CD4-positive, alpha-beta T cell (primary cell): ENCODE results near the gene SCN7A. TPM values are rescaled to one million over a fixed set of nuclear protein-coding genes. Genes with fewer than 3 reads are reported as not detected.
"Not testable (repeated sequence)": the region's sequence is repeated elsewhere in the genome, so short reads cannot be mapped to it uniquely, and the experiment has no call there.

Experiments used
- ATAC-seq: fragments of 200-7000 bp; cut with Tn5 transposase; one replicate; pipeline ENCODE4 v1.10.0; 2022; ENCODE audit warnings: mild to moderate bottlenecking; ENCODE audit not compliant: poor library complexity
- CTCF ChIA-PET: fragments of 350-600 bp; sonication (Branson Sonifier 250); formaldehyde crosslinking; loops from one replicate; lab custom pipeline; 2021; ENCODE audit warnings: antibody characterized with exemption, inconsistent platforms; lab: Charles Lee
- POLR2A ChIA-PET: fragments of 350-600 bp; sonication (Branson Sonifier 250); formaldehyde crosslinking; loops from one replicate; lab custom pipeline; 2021; ENCODE audit warnings: antibody characterized with exemption, inconsistent platforms; lab: Charles Lee
- DNase-seq, 14 experiments: peaks; one replicate each; pipeline ENCODE4 v3.0.0-alpha.2; 2013 to 2020; ENCODE audit warnings: mixed read lengths in 2 of 14
- H3K27ac ChIP-seq, 2 donors: one replicate each; pipeline versions ENCODE4 v1.5.1 to v1.7.0; 2013; ENCODE audit warnings: low read length in 2 of 2, low read depth in 1 of 2, mild to moderate bottlenecking in 1 of 2
- H3K27me3 ChIP-seq, 2 experiments: 1 replicate in 1 of 2; 2 replicates in 1 of 2; pipeline versions ENCODE4 v1.6.1 to v1.7.0; 2013; ENCODE audit warnings: low read length in 2 of 2, control low read depth in 1 of 2, mild to moderate bottlenecking in 1 of 2, moderate library complexity in 1 of 2; ENCODE audit not compliant: insufficient read depth in 2 of 2, control insufficient read depth in 1 of 2
- H3K36me3 ChIP-seq: one replicate; pipeline ENCODE4 v1.6.1; 2013; ENCODE audit warnings: low read length, control low read depth; ENCODE audit not compliant: insufficient read depth
- H3K4me1 ChIP-seq: one replicate; pipeline ENCODE4 v1.6.1; 2013; ENCODE audit warnings: low read length, control low read depth; ENCODE audit not compliant: insufficient read depth
- H3K4me3 ChIP-seq: one replicate; pipeline ENCODE4 v1.5.1; 2013; ENCODE audit warnings: mild to moderate bottlenecking, low read length, moderate library complexity
- H3K9me3 ChIP-seq, 2 experiments: 1 replicate in 1 of 2; 2 replicates in 1 of 2; pipeline versions ENCODE4 v1.6.1 to v1.7.0; 2013; ENCODE audit warnings: low read length in 2 of 2, mild to moderate bottlenecking in 2 of 2, control low read depth in 1 of 2, moderate library complexity in 1 of 2; ENCODE audit not compliant: control insufficient read depth in 1 of 2, insufficient read depth in 1 of 2
- H3K27ac Mint-ChIP-seq: one replicate; pipeline ENCODE4 v1.8.0; 2020; ENCODE audit warnings: mixed read lengths
- H3K27me3 Mint-ChIP-seq: one replicate; pipeline ENCODE4 v1.8.0; 2021; ENCODE audit warnings: mixed read lengths
- H3K36me3 Mint-ChIP-seq: one replicate; pipeline ENCODE4 v1.8.0; 2021; ENCODE audit warnings: low read depth, mixed read lengths
- H3K4me1 Mint-ChIP-seq: one replicate; pipeline ENCODE4 v1.8.0; 2021; ENCODE audit warnings: low read depth, mixed read lengths
- H3K4me3 Mint-ChIP-seq: one replicate; pipeline ENCODE4 v1.8.0; 2020; ENCODE audit warnings: mild to moderate bottlenecking, mixed read lengths
- H3K9me3 Mint-ChIP-seq: one replicate; pipeline ENCODE4 v1.8.0; 2020; ENCODE audit warnings: mixed read lengths
- intact Hi-C, 2 experiments: fragments of 100-400 bp; cut with DNase I in 1 of 2; cut with micrococcal nuclease in 1 of 2; formaldehyde crosslinking; loops; one replicate each; pipeline versions ENCODE4 v1.15.1 to v1.9.0; 2023 to 2025; cut with DNase I, micrococcal nuclease
- total RNA-seq, 174 experiments: library from RNA in 2 of 174; stranded (reverse) in 2 of 174; gene quantifications; one replicate each; pipeline ENCODE4 v1.2.3 and lab custom pipeline; 2021 to 2026
- TF ChIP-seq, protein P1 (sequence below): fragments of 200-600 bp; IDR thresholded peaks from one replicate; pipeline ENCODE4 v1.8.0; 2022; ENCODE audit warnings: antibody characterized with exemption, mild to moderate bottlenecking

SCN7A gene
- total RNA-seq, 2 experiments from 2014 or later: not detected

DNA sequence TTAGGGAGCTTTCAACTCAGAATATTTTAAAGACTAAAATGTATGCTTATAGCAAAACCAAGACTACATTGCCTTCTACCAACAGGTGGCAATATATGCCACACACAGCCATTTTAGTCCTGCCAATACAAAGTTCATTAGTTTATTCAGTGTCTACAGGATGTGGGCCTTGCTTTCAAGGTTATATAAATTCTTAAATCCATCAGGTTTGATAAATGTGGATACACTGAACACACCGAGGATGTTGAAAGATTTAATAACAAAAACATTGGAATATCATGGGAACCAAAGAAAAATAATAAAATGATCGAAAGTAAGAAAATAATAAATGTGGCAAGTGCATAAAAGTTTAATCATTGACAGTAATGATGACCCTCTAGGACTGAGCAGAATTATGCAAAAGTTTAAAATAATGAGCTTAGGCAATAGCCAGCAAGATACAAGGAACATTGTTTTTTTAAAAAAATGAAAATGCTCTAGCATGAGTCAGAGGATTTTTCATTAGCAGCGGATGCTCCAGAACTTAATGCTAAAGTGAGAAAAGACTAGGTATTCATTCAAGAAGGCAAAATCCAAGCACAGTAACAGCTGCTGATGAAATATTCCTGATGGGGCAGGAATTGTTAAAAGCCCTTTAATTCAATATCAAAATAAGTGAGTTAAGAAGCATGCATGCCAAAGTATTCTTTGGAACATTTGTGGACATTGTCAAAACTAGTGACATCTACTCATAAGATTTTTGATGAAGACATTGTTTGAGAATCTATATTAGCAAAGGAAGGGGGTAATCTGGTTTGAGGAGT, 132.5 kb downstream of the SCN7A start:
- Histone ChIP-seq H3K9me3 (no peaks in the 10 kb centered on the region), H3K36me3 (no peaks in the 10 kb centered on the region), H3K27me3 (no peaks in the 10 kb centered on the region), H3K4me1 (no peaks in the 10 kb centered on the region), H3K4me3 (no peak overlapping the region), H3K27ac (no peak overlapping the region)
- ChIA-PET CTCF (no interaction called here), POLR2A (no interaction called here)
- H3K36me3 Mint-ChIP-seq: no peaks in the 10 kb centered on the region
- no peaks in the 10 kb centered on the region for H3K4me1 Mint-ChIP-seq
- no peak overlapping the region for H3K27ac Mint-ChIP-seq
- DNase-seq: peak in 2 of 14 experiments; percentile 1 to 9
- intact Hi-C loops: no loop called here
- H3K27me3 Mint-ChIP-seq: no peaks in the 10 kb centered on the region
- ATAC-seq: no peak
- TF ChIP-seq, protein P1, sequence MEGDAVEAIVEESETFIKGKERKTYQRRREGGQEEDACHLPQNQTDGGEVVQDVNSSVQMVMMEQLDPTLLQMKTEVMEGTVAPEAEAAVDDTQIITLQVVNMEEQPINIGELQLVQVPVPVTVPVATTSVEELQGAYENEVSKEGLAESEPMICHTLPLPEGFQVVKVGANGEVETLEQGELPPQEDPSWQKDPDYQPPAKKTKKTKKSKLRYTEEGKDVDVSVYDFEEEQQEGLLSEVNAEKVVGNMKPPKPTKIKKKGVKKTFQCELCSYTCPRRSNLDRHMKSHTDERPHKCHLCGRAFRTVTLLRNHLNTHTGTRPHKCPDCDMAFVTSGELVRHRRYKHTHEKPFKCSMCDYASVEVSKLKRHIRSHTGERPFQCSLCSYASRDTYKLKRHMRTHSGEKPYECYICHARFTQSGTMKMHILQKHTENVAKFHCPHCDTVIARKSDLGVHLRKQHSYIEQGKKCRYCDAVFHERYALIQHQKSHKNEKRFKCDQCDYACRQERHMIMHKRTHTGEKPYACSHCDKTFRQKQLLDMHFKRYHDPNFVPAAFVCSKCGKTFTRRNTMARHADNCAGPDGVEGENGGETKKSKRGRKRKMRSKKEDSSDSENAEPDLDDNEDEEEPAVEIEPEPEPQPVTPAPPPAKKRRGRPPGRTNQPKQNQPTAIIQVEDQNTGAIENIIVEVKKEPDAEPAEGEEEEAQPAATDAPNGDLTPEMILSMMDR: no peak
- H3K9me3 Mint-ChIP-seq: no peaks in the 10 kb centered on the region
- no peak overlapping the region for H3K4me3 Mint-ChIP-seq

DNA sequence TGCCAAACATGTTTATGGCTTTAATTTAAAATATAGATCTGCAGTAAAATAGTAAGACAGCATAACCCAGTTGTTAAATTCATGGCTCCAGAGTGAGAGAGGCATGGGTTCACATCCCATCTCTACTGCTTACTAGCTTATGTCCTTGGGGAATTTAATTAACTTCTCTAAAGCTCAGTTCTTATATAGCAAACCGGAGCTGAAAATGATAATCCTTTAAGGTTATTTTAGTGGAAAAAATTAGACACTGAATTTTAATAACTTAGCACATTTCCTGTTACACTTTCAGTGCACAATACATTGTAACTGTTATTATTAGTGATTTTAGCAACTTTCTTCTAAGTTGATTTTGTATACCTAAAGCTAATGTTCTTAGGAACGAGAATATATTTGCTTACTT, 133.1 kb downstream of the SCN7A start:
- H3K4me1 Mint-ChIP-seq: no peaks in the 10 kb centered on the region

DNA sequence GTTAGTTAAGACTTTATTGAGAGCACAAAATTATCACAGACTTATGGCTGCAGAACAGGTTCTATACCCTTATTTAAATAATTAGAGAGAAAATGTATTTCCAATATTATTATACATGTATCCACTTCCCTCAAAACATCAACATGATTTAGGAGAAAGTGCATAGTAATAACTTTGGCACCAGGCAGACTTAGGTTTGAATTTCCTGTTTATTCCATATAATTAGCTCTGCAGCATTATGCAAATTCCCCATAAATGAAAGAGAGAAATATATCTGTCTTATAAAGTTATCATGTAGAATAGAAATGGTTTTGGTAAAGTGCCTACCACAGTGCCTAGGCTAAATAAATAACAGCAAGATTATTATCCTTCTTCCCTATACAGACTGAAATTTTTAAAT, 133.6 kb downstream of the SCN7A start:
- H3K4me1 ChIP-seq: no peaks in the 10 kb centered on the region
- no peak for ATAC-seq
- H3K27ac ChIP-seq: no peak overlapping the region
- Mint-ChIP-seq H3K36me3 (no peaks in the 10 kb centered on the region), H3K4me3 (no peak overlapping the region), H3K27me3 (no peaks in the 10 kb centered on the region), H3K4me1 (no peaks in the 10 kb centered on the region), H3K9me3 (no peaks in the 10 kb centered on the region), H3K27ac (no peak overlapping the region)
- ChIA-PET CTCF (no interaction called here), POLR2A (no interaction called here)
- intact Hi-C loops: no loop called here
- no peaks in the 10 kb centered on the region for H3K27me3 ChIP-seq
- TF ChIP-seq, protein P1: no peak
- H3K9me3 ChIP-seq: no peaks in the 10 kb centered on the region
- DNase-seq: no peak
- H3K4me3 ChIP-seq: no peak overlapping the region
- no peaks in the 10 kb centered on the region for H3K36me3 ChIP-seq

More for the DNA sequence above, 133.1 kb downstream of the SCN7A start:
- no peaks in the 10 kb centered on the region for H3K4me1 ChIP-seq
- no peaks in the 10 kb centered on the region for H3K36me3 Mint-ChIP-seq
- ATAC-seq: no peak
- intact Hi-C loops: no loop called here
- no peaks in the 10 kb centered on the region for H3K9me3 Mint-ChIP-seq
- POLR2A ChIA-PET: no interaction called here
- H3K27me3 ChIP-seq: no peaks in the 10 kb centered on the region
- no peak overlapping the region for H3K4me3 ChIP-seq
- H3K36me3 ChIP-seq: no peaks in the 10 kb centered on the region
- DNase-seq: no peak
- no peak overlapping the region for H3K27ac ChIP-seq
- H3K9me3 ChIP-seq: no peaks in the 10 kb centered on the region
- TF ChIP-seq, protein P1: no peak
- CTCF ChIA-PET: no interaction called here
- H3K27me3 Mint-ChIP-seq: no peaks in the 10 kb centered on the region
- H3K27ac Mint-ChIP-seq: no peak overlapping the region
- no peak overlapping the region for H3K4me3 Mint-ChIP-seq

DNA sequence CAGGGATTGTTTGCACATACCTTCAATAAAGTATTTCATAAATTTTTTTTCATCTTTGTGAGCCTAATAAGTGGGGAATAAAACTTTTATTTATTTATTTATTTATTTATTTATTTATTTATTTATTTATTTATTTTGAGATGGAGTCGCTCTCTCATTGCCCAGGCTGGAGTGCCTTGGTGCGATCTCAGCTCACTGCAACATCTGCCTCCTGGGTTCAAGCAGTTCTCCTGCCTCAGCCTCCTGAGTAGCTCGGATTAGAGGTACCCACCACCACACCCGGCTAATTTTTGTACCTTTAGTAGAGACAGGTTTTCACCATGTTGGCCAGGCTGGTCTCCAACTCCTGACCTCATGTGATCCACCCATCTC, 136.1 kb downstream of the SCN7A start:
- H3K9me3 ChIP-seq, H3K4me1 Mint-ChIP-seq, CTCF ChIA-PET, H3K9me3 Mint-ChIP-seq, H3K4me3 Mint-ChIP-seq, DNase-seq, H3K36me3 Mint-ChIP-seq, POLR2A ChIA-PET, H3K27ac Mint-ChIP-seq, H3K4me1 ChIP-seq, ATAC-seq, H3K27ac ChIP-seq, H3K36me3 ChIP-seq, intact Hi-C loops, H3K27me3 Mint-ChIP-seq, H3K4me3 ChIP-seq, H3K27me3 ChIP-seq: not testable (repeated sequence)
